ENCODE measurements around the gene CNDP1. TPM values are rescaled to one million over a fixed set of nuclear protein-coding genes. Genes with fewer than 3 reads are reported as not detected.

CNDP1 gene
- polyA plus RNA-seq, 1 donor from 2014 or later, result 2.1 TPM

GRCh38 chr18:74513883-74514205 lies 20.5 kb upstream of the CNDP1 start:
- no peak overlapping the region for H3K9ac ChIP-seq (ENCODE audit: low read length)

GRCh38 chr18:74514860-74515495 lies 19.3 kb upstream of the CNDP1 start:
- no peaks in the 10 kb centered on the region for H4K20me1 ChIP-seq (ENCODE audit: insufficient read depth)
- H3K4me2 ChIP-seq (ENCODE audit: low read length), result no peak overlapping the region
- no peaks in the 10 kb centered on the region for H3F3A ChIP-seq (ENCODE audit: insufficient read depth, low read length, poor library complexity, severe bottlenecking)
- no peaks in the 10 kb centered on the region for H3K79me2 ChIP-seq (replicated peaks; ENCODE audit: insufficient read depth, low read length)
- H3K4me3 ChIP-seq (ENCODE audit: low read length), result no peak overlapping the region
- TF ChIP-seq TAF1 (IDR thresholded peaks at IDR 0.05; ENCODE audit: low read depth) (no peak), EP300 (conservative IDR thresholded peaks at IDR 0.05; ENCODE audit: poor library complexity, severe bottlenecking) (no peak), EZH2 (IDR thresholded peaks at IDR 0.05; ENCODE audit: borderline replicate concordance, insufficient read depth, low read length, poor library complexity, severe bottlenecking) (no peak), SMC3 (conservative IDR thresholded peaks at IDR 0.05; ENCODE audit: poor library complexity) (no peak), REST (IDR thresholded peaks at IDR 0.05; ENCODE audit: borderline replicate concordance) (no peak), RAD21 (conservative IDR thresholded peaks at IDR 0.05) (no peak), POLR2AphosphoS5 (IDR thresholded peaks at IDR 0.05) (no peak), MXI1 (conservative IDR thresholded peaks at IDR 0.05; ENCODE audit: poor library complexity, severe bottlenecking) (no peak), CTCF (IDR thresholded peaks at IDR 0.05; ENCODE audit: poor library complexity, severe bottlenecking) (no peak)
- H3K9me3 ChIP-seq (ENCODE audit: low read length), result no peaks in the 10 kb centered on the region
- no peaks in the 10 kb centered on the region for H3K9me2 ChIP-seq (ENCODE audit: insufficient read depth, low read length)
- H3K9ac ChIP-seq (ENCODE audit: low read length), result no peak overlapping the region
- H3K36me3 ChIP-seq (ENCODE audit: insufficient read depth, low read length), result no peaks in the 10 kb centered on the region
- H3K27me3 ChIP-seq (ENCODE audit: insufficient read depth, low read depth, low read length), result no peaks in the 10 kb centered on the region
- no peak overlapping the region for H2AFZ ChIP-seq (ENCODE audit: low read depth, low read length)
- no peak overlapping the region for H3K27ac ChIP-seq (ENCODE audit: low read length)

More at GRCh38 chr18:74513883-74514205, 20.5 kb upstream of the CNDP1 start:
- no peak overlapping the region for H2AFZ ChIP-seq (ENCODE audit: low read depth, low read length)
- no peaks in the 10 kb centered on the region for H3K9me3 ChIP-seq (ENCODE audit: low read length)
- no peaks in the 10 kb centered on the region for H3K79me2 ChIP-seq (replicated peaks; ENCODE audit: insufficient read depth, low read length)
- H3F3A ChIP-seq (ENCODE audit: insufficient read depth, low read length, poor library complexity, severe bottlenecking), result no peaks in the 10 kb centered on the region
- no peaks in the 10 kb centered on the region for H3K36me3 ChIP-seq (ENCODE audit: insufficient read depth, low read length)
- H3K9me2 ChIP-seq (ENCODE audit: insufficient read depth, low read length), result no peaks in the 10 kb centered on the region
- H4K20me1 ChIP-seq (ENCODE audit: insufficient read depth), result no peaks in the 10 kb centered on the region
- no peak for TF ChIP-seq EZH2 (IDR thresholded peaks at IDR 0.05; ENCODE audit: borderline replicate concordance, insufficient read depth, low read length, poor library complexity, severe bottlenecking)
- H3K4me2 ChIP-seq (ENCODE audit: low read length), result no peak overlapping the region
- H3K4me3 ChIP-seq (ENCODE audit: low read length), result no peak overlapping the region
- H3K27ac ChIP-seq (ENCODE audit: low read length), result no peak overlapping the region
- no peaks in the 10 kb centered on the region for H3K27me3 ChIP-seq (ENCODE audit: insufficient read depth, low read depth, low read length)
